Measurements from ENCODE around the gene GRB14. TPM values are rescaled to one million over a fixed set of nuclear protein-coding genes. Genes with fewer than 3 reads are reported as not detected.

Gene GRB14
- total and polyA plus RNA-seq, 10 of the 15 experiments (the other 5 are each of a cell fraction or from before 2014, with no cell fraction given) = not detected

GRCh38 chr2:164450278-164450677 lies 171.0 kb downstream of the GRB14 start:
- POLR2A ChIA-PET = no interaction called here
- RAD21 ChIA-PET (ENCODE audit: unreplicated experiment) = no interaction called here
- Histone ChIP-seq H4K20me1 (ENCODE audit: control insufficient read depth, insufficient read depth) (no peaks in the 10 kb centered on the region), H3K36me3 (ENCODE audit: control insufficient read depth in 2 of 2, insufficient read depth in 2 of 2, low read length in 1 of 2) (no peaks in the 10 kb centered on the region), H3K4me2 (ENCODE audit: control insufficient read depth, insufficient read depth) (no peak overlapping the region), H3K4me1 (ENCODE audit: control insufficient read depth, insufficient read depth, low read length) (no peaks in the 10 kb centered on the region), H3K9me3 (replicated peaks; ENCODE audit: control insufficient read depth, insufficient read depth, low read length) (no peaks in the 10 kb centered on the region), H2AFZ (ENCODE audit: control insufficient read depth, low read depth, low read length) (no peak overlapping the region), H3K79me2 (ENCODE audit: control insufficient read depth, insufficient read depth, low read length) (no peaks in the 10 kb centered on the region), H3K9ac (ENCODE audit: control insufficient read depth, insufficient read depth, low read length) (no peak overlapping the region), H3K27ac (ENCODE audit: control insufficient read depth, insufficient read depth) (no peak overlapping the region), H3K4me3 (no peak overlapping the region), H3K27me3 (replicated peaks in 1 of 2; ENCODE audit: control insufficient read depth in 2 of 2, insufficient read depth in 2 of 2, low read length in 1 of 2) (no peaks in the 10 kb centered on the region)
- no peak for DNase-seq (ENCODE audit: low read depth, low spot score)
- WGBS (ENCODE audit: insufficient coverage, insufficient replicate concordance, low lambda C conversion rate, missing lambda C conversion rate) = 16% methylated on average over 2 of the region's 2 CpGs
- SMC1A ChIA-PET (ENCODE audit: uncharacterized antibody, unreplicated experiment) = no interaction called here
- CTCF ChIA-PET = no interaction called here
- intact Hi-C loops (cut with micrococcal nuclease; ENCODE audit: unreplicated experiment) (no loop called here), in situ Hi-C loops (cut with MboI) (no loop called here)
- TF ChIP-seq PAX5 (IDR thresholded peaks at IDR 0.05; ENCODE audit: borderline replicate concordance, low read depth, low read length) = no peak
- no peak for TF ChIP-seq POU2F2 (IDR thresholded peaks at IDR 0.05; ENCODE audit: borderline replicate concordance, low read depth, low read length)
- no peak for TF ChIP-seq IKZF1 (conservative IDR thresholded peaks at IDR 0.05)
- TF ChIP-seq SMAD5 (IDR thresholded peaks at IDR 0.05; ENCODE audit: low read depth) = no peak
- no TSS peak for BruUV-seq (replicated peaks)
- no peak for FAIRE-seq
- no peak for ATAC-seq

- 0% methylated on average over 5 of the region's 5 CpGs for WGBS (ENCODE audit: insufficient coverage, insufficient replicate concordance, low lambda C conversion rate, missing lambda C conversion rate)
- no peaks in the 10 kb centered on the region for H4K20me1 ChIP-seq (ENCODE audit: control insufficient read depth, insufficient read depth)
- POLR2A ChIA-PET = no interaction called here
- TF ChIP-seq TARDBP (IDR thresholded peaks at IDR 0.05; ENCODE audit: borderline replicate concordance) (no peak), CHD1 (IDR thresholded peaks at IDR 0.05; ENCODE audit: low read depth, low read length) (no peak), RAD21 (IDR thresholded peaks at IDR 0.05; ENCODE audit: insufficient read depth, low read depth, low read length) (no peak), ZNF24 (IDR thresholded peaks at IDR 0.05) (no peak), CTCF (IDR thresholded peaks at IDR 0.05 in 2 of 3, conservative IDR thresholded peaks at IDR 0.05 in 1 of 3; ENCODE audit: control insufficient read depth in 2 of 3, extremely low read depth in 1 of 3, insufficient read depth in 1 of 3, low read depth in 3 of 3, low read length in 3 of 3) (no peak), GATAD2B (conservative IDR thresholded peaks at IDR 0.05; ENCODE audit: low read depth) (no peak), RB1 (IDR thresholded peaks at IDR 0.05; ENCODE audit: borderline replicate concordance) (no peak), RAD51 (IDR thresholded peaks at IDR 0.05) (no peak), JUNB (IDR thresholded peaks at IDR 0.05) (no peak), PAX5 (IDR thresholded peaks at IDR 0.05; ENCODE audit: borderline replicate concordance, low read depth, low read length) (no peak), ASH2L (IDR thresholded peaks at IDR 0.05; ENCODE audit: borderline replicate concordance, low read depth) (no peak), TCF12 (IDR thresholded peaks at IDR 0.05; ENCODE audit: low read depth, low read length) (no peak)
- TF ChIP-seq, protein P1, sequence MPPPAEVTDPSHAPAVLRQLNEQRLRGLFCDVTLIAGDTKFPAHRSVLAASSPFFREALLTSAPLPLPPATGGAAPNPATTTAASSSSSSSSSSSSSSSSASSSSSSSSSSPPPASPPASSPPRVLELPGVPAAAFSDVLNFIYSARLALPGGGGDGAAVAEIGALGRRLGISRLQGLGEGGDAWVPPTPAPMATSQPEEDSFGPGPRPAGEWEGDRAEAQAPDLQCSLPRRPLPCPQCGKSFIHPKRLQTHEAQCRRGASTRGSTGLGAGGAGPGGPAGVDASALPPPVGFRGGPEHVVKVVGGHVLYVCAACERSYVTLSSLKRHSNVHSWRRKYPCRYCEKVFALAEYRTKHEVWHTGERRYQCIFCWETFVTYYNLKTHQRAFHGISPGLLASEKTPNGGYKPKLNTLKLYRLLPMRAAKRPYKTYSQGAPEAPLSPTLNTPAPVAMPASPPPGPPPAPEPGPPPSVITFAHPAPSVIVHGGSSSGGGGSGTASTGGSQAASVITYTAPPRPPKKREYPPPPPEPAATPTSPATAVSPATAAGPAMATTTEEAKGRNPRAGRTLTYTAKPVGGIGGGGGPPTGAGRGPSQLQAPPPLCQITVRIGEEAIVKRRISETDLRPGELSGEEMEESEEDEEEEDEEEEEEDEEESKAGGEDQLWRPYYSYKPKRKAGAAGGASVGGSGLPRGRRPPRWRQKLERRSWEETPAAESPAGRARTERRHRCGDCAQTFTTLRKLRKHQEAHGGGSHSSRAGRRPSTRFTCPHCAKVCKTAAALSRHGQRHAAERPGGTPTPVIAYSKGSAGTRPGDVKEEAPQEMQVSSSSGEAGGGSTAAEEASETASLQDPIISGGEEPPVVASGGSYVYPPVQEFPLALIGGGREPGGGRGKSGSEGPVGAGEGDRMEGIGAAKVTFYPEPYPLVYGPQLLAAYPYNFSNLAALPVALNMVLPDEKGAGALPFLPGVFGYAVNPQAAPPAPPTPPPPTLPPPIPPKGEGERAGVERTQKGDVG (CRISPR knock-in tag; IDR thresholded peaks at IDR 0.05) = no peak
These were observed 171.6 kb downstream of the GRB14 start for GRCh38 chr2:164449706-164450105.

More at GRCh38 chr2:164449706-164450105, 171.6 kb downstream of the GRB14 start:
- Histone ChIP-seq H3K27me3 (replicated peaks in 1 of 2; ENCODE audit: control insufficient read depth in 2 of 2, insufficient read depth in 2 of 2, low read length in 1 of 2) (no peaks in the 10 kb centered on the region), H2AFZ (ENCODE audit: control insufficient read depth, low read depth, low read length) (no peak overlapping the region), H3K79me2 (ENCODE audit: control insufficient read depth, insufficient read depth, low read length) (no peaks in the 10 kb centered on the region), H3K4me2 (ENCODE audit: control insufficient read depth, insufficient read depth) (no peak overlapping the region), H3K9ac (ENCODE audit: control insufficient read depth, insufficient read depth, low read length) (no peak overlapping the region), H3K4me1 (ENCODE audit: control insufficient read depth, insufficient read depth, low read length) (no peaks in the 10 kb centered on the region), H3K9me3 (replicated peaks; ENCODE audit: control insufficient read depth, insufficient read depth, low read length) (no peaks in the 10 kb centered on the region), H3K27ac (ENCODE audit: control insufficient read depth, insufficient read depth) (no peak overlapping the region), H3K36me3 (ENCODE audit: control insufficient read depth in 2 of 2, insufficient read depth in 2 of 2, low read length in 1 of 2) (no peaks in the 10 kb centered on the region), H3K4me3 (no peak overlapping the region)
- ATAC-seq (no peak), DNase-seq (ENCODE audit: low read depth, low spot score) (no peak), FAIRE-seq (no peak)
- no TSS peak for BruUV-seq (replicated peaks)
- intact Hi-C loops (cut with micrococcal nuclease; ENCODE audit: unreplicated experiment) (no loop called here), in situ Hi-C loops (cut with MboI) (no loop called here)
- RAD21 ChIA-PET (ENCODE audit: unreplicated experiment) = no interaction called here
- CTCF ChIA-PET = interaction anchor here (0.8 kb wide), 1 partner anchor 414 kb away, joined by 3 read pairs; no protein-coding TSS in a partner anchor
- SMC1A ChIA-PET (ENCODE audit: uncharacterized antibody, unreplicated experiment) = no interaction called here

Measured in GM12878 (cell line).